Measurements from ENCODE around the gene MPO. TPM values are rescaled to one million over a fixed set of nuclear protein-coding genes. Genes with fewer than 3 reads are reported as not detected.

MPO gene
- total and polyA plus RNA-seq, 9 of the 15 experiments (the other 6 are each of a cell fraction or from before 2014, with no cell fraction given) = 0.04 to 0.47 (median 0.39) TPM; not detected in 6

- TF ChIP-seq ZNF639 (CRISPR knock-in tag; conservative IDR thresholded peaks at IDR 0.05 in 1 of 2, IDR thresholded peaks at IDR 0.05 in 1 of 2) (no peak), TAF15 (IDR thresholded peaks at IDR 0.05; ENCODE audit: low read depth, low read length) (0 out of 2 replicates have a peak, but pooled peaks have one; percentile 84), ARHGAP35 (IDR thresholded peaks at IDR 0.05; ENCODE audit: partially characterized antibody) (peak; percentile 61), HNRNPL (IDR thresholded peaks at IDR 0.05; ENCODE audit: low read depth, low read length) (peak; percentile 19; the same call in 1 of the 2 replicates), TCF3 (CRISPR knock-in tag; IDR thresholded peaks at IDR 0.05) (no peak; the same call in 1 of the 2 replicates), ASH1L (IDR thresholded peaks at IDR 0.05; ENCODE audit: borderline replicate concordance, low read depth, partially characterized antibody) (peak; percentile 38), NRF1 (conservative IDR thresholded peaks at IDR 0.05 in 1 of 2, IDR thresholded peaks at IDR 0.05 in 1 of 2) (peak; percentile 92 to 94), CREB3 (tag; conservative IDR thresholded peaks at IDR 0.05; ENCODE audit: low read depth) (0 out of 2 replicates have a peak, but pooled peaks have one; percentile 35), ZBTB11 (CRISPR knock-in tag; IDR thresholded peaks at IDR 0.05) (peak in 1 of 3 experiments; percentile 41; a peak in 1 of 6 replicates), GTF2F1 (IDR thresholded peaks at IDR 0.05; ENCODE audit: low read depth, low read length) (peak; percentile 75), TAF1 (IDR thresholded peaks at IDR 0.05; ENCODE audit: control insufficient read depth, extremely low read depth, insufficient read depth, low read length, severe bottlenecking) (peak; percentile 88), FUS (optimal IDR thresholded peaks at IDR 0.05; ENCODE audit: low read depth, low read length) (peak; percentile 71), LEF1 (IDR thresholded peaks at IDR 0.05) (peak; percentile 58), POLR2A (conservative IDR thresholded peaks at IDR 0.05) (peak; percentile 76), ZNF830 (CRISPR knock-in tag; IDR thresholded peaks at IDR 0.05) (peak; percentile 82), ZNF561 (CRISPR knock-in tag; conservative IDR thresholded peaks at IDR 0.05) (0 out of 2 replicates have a peak, but pooled peaks have one; percentile 55), ZFP30 (CRISPR knock-in tag; IDR thresholded peaks at IDR 0.05; ENCODE audit: borderline replicate concordance) (no peak)
- TF ChIP-seq, protein P1, sequence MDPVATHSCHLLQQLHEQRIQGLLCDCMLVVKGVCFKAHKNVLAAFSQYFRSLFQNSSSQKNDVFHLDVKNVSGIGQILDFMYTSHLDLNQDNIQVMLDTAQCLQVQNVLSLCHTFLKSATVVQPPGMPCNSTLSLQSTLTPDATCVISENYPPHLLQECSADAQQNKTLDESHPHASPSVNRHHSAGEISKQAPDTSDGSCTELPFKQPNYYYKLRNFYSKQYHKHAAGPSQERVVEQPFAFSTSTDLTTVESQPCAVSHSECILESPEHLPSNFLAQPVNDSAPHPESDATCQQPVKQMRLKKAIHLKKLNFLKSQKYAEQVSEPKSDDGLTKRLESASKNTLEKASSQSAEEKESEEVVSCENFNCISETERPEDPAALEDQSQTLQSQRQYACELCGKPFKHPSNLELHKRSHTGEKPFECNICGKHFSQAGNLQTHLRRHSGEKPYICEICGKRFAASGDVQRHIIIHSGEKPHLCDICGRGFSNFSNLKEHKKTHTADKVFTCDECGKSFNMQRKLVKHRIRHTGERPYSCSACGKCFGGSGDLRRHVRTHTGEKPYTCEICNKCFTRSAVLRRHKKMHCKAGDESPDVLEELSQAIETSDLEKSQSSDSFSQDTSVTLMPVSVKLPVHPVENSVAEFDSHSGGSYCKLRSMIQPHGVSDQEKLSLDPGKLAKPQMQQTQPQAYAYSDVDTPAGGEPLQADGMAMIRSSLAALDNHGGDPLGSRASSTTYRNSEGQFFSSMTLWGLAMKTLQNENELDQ (CRISPR knock-in tag; IDR thresholded peaks at IDR 0.05; ENCODE audit: borderline replicate concordance) = peak; percentile 69; the same call in 1 of the 2 replicates
Measured at GRCh38 chr17:58329035-58329809, 48.5 kb upstream of the MPO start (continued).
